Measurements from ENCODE around the gene NGEF.

GRCh38 chr2:232890896-232891601, 122.0 kb downstream of the NGEF start:
- TF ChIP-seq USF2 (CRISPR knock-in tag; IDR thresholded peaks at IDR 0.05) (peak; percentile 72), CTCF (IDR thresholded peaks at IDR 0.05 in 2 of 3, conservative IDR thresholded peaks at IDR 0.05 in 1 of 3; ENCODE audit: insufficient read depth in 2 of 3, low read depth in 1 of 3, low read length in 3 of 3) (no peak), MIER1 (IDR thresholded peaks at IDR 0.05; ENCODE audit: low read depth) (no peak), BCOR (IDR thresholded peaks at IDR 0.05) (no peak), MAFK (IDR thresholded peaks at IDR 0.05; ENCODE audit: low read length) (no peak), TBL1XR1 (IDR thresholded peaks at IDR 0.05; ENCODE audit: low read length in 2 of 2) (no peak), ZBTB9 (CRISPR knock-in tag; IDR thresholded peaks at IDR 0.05) (no peak), RBM39 (optimal IDR thresholded peaks at IDR 0.05; ENCODE audit: low read depth, low read length) (no peak), TAF9B (IDR thresholded peaks at IDR 0.05; ENCODE audit: partially characterized antibody) (no peak), POLR2H (tag; IDR thresholded peaks at IDR 0.05; ENCODE audit: low read depth) (no peak)

Data from K562 (cell line).